GM13977 (cell line): ENCODE results near the gene ADRA2A.

Experiments used
- DNase-seq: peaks from one replicate; pipeline ENCODE4 v3.0.0; 2012; ENCODE audit warnings: low spot score
- CTCF ChIP-seq: IDR thresholded peaks from 2 replicates; pipeline ENCODE4 v1.5.1; 2012; ENCODE audit warnings: mild to moderate bottlenecking, control low read depth; ENCODE audit not compliant: insufficient read depth; ENCODE audit errors: extremely low read depth, missing control alignments
- in situ Hi-C: fragments of 300-500 bp; cut with MboI; formaldehyde crosslinking; loops from one replicate; pipeline ENCODE4 v1.12.0; 2022; ENCODE audit warnings: low sequenced_read_pairs, low pct_unique_long_range_greater_than_20kb, mixed read lengths, inconsistent platforms; ENCODE audit not compliant: unreplicated experiment

Gene ADRA2A

GRCh38 chr10:111127081-111127848 is 50.4 kb downstream of the ADRA2A start:
- no peak for DNase-seq
- no peak for TF ChIP-seq CTCF
- in situ Hi-C loops: no loop called here

GRCh38 chr10:111128331-111129180 is 51.7 kb downstream of the ADRA2A start:
- in situ Hi-C loops: no loop called here
- TF ChIP-seq CTCF: no peak
- no peak for DNase-seq

DNA sequence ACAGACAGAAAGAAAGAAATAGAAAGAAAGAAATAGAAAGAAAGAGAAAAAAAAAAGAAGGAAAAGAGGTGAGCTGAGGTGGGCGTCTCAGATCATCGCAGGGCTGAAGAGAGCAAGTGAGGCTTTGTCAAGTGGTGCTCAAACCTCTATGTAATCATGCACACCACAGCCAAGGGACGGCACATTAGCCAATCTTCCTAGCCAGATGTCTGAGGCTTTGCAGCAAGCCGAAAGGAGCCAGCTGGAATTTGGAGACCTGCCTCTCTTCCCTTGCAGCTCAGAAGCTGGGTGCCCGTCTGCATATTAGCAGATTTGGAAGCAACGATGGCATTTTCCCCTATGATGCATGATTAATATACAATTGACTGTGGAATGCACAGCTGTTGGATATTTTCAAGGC is 52.5 kb downstream of the ADRA2A start:
- TF ChIP-seq CTCF: no peak
- in situ Hi-C loops: no loop called here
- no peak for DNase-seq

GRCh38 chr10:111130471-111130870 is 53.6 kb downstream of the ADRA2A start:
- DNase-seq: no peak
- in situ Hi-C loops: no loop called here
- TF ChIP-seq CTCF: no peak
